DMS53 (cell line): ENCODE measurements around the gene CHAT.
A peak's percentile ranks its signal among the peaks of the same experiment; 100 is the strongest.

Experiments used
- DNase-seq: peaks from one replicate; lab custom pipeline; 2025; lab: John Stamatoyannopoulos, UW

The CHAT gene

DNA sequence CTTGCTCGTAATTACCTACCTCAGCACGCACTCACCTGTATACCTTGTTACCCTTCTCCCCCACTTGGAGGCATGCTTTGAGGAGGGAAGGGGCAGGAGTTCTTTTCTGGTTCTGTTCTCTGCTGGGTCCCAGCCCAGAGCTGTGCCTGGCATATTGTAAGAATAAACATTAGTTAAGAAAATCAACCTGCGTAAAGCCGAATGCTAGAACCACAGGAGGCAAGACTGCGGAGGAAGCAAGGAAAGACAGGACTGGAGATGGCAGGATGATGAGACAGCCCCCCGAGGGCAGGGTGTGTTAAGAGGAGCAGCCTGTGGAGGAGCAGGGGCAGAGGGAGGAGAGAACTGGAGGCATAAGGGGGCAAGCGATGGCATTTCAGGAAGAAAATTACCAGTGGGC lies 75.1 kb downstream of the CHAT start:
- no peak for DNase-seq

GRCh38 chr10:49689882-49690510 lies 76.2 kb downstream of the CHAT start:
- DNase-seq = no peak

GRCh38 chr10:49690698-49691356 lies 77.0 kb downstream of the CHAT start:
- no peak for DNase-seq

- no peak for DNase-seq
Measured at GRCh38 chr10:49691588-49691987, 77.8 kb downstream of the CHAT start.

- no peak for DNase-seq
Measured at GRCh38 chr10:49694466-49694865, 80.6 kb downstream of the CHAT start.

- DNase-seq = no peak
Measured at GRCh38 chr10:49696311-49696710, 82.5 kb downstream of the CHAT start.

DNA sequence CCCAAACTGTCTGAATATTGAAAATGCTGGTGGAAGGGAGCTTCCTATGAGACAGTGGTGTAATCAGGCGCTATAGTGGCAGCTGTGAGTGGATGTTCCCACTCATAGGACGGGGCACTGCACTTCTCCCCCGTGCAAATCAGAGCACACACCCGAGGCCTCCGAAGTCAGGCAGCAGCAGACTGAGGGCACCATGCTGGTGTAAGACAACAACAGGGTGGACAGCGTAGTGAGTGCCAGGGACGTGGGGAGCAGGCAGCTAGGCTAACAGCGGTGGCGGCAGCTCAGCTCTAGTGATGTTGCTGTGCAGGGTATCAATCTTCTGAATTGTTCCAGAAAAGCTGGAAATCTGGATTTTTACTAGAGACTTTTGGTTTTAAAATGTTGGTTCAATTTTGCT lies 84.8 kb downstream of the CHAT start:
- DNase-seq = no peak

- DNase-seq = no peak
Measured at GRCh38 chr10:49700211-49700610, 86.4 kb downstream of the CHAT start.

GRCh38 chr10:49700997-49701396 lies 87.2 kb downstream of the CHAT start:
- DNase-seq = peak; percentile 78

DNA sequence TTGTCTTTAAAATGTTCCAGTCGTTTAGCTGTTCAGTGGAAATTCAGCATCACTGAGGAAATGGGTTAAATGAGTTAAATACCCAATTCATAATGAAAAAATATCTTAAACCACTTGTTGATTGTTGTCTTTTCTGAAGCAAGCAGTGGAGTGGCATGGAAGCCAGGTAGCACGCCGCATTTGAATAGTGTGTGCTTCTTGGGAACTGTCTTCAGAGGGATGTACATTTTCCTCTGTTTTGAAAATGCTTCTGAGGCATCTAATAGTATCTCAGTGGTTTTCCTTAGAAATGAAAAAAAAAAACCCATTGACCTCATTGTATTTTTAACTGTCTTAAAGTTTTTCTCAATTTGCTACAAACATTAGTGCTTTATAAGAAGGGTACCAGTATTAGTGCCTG lies 93.7 kb downstream of the CHAT start:
- no peak for DNase-seq

GRCh38 chr10:49709934-49710333 lies 96.1 kb downstream of the CHAT start:
- no peak for DNase-seq

- DNase-seq = no peak
Measured at GRCh38 chr10:49710966-49711365, 97.1 kb downstream of the CHAT start.

- DNase-seq = no peak
Measured at GRCh38 chr10:49711481-49711880, 97.6 kb downstream of the CHAT start.

- no peak for DNase-seq
Measured at GRCh38 chr10:49713266-49713665, 99.4 kb downstream of the CHAT start.
